H9 (cell line): ENCODE data around the gene RGPD4. TPM values are rescaled to one million over a fixed set of nuclear protein-coding genes. Genes with fewer than 3 reads are reported as not detected.

ENCODE experiments used
- DNase-seq: peaks from one replicate; pipeline ENCODE4 v3.0.0-alpha.2; 2017
- H2AFZ ChIP-seq: one replicate; pipeline ENCODE4 v1.6.1; 2013; ENCODE audit warnings: mild to moderate bottlenecking, low read length, control low read depth, moderate library complexity
- H2AK5ac ChIP-seq: 2 replicates; pipeline ENCODE4 v1.6.1; 2013; ENCODE audit warnings: low read length, control low read depth, mixed read lengths; ENCODE audit not compliant: insufficient read length
- H2BK120ac ChIP-seq: one replicate; pipeline ENCODE4 v1.6.1; 2013; ENCODE audit warnings: low read depth, mild to moderate bottlenecking, low read length, control low read depth, inconsistent platforms; ENCODE audit not compliant: poor library complexity, severe bottlenecking
- H2BK12ac ChIP-seq: 2 replicates; pipeline ENCODE4 v1.6.1; 2013; ENCODE audit warnings: low read length, control low read depth, mixed read lengths, low read depth; ENCODE audit not compliant: insufficient read length
- H2BK15ac ChIP-seq: 2 replicates; pipeline ENCODE4 v1.6.1; 2013; ENCODE audit warnings: low read depth, low read length, control low read depth
- H2BK20ac ChIP-seq: one replicate; pipeline ENCODE4 v1.6.1; 2013; ENCODE audit warnings: low read depth, mild to moderate bottlenecking, low read length, control low read depth, inconsistent platforms; ENCODE audit not compliant: poor library complexity, severe bottlenecking
- H2BK5ac ChIP-seq: 2 replicates; pipeline ENCODE4 v1.6.1; 2013; ENCODE audit warnings: low read length, control low read depth, mixed read lengths; ENCODE audit not compliant: insufficient read length
- H3K14ac ChIP-seq: 2 replicates; pipeline ENCODE4 v1.6.1; 2013; ENCODE audit warnings: low read length, control low read depth; ENCODE audit not compliant: insufficient read depth
- H3K18ac ChIP-seq: 2 replicates; pipeline ENCODE4 v1.6.1; 2013; ENCODE audit warnings: low read depth, mild to moderate bottlenecking, mixed read lengths, low read length, control low read depth; ENCODE audit not compliant: insufficient read length
- H3K23ac ChIP-seq: 2 replicates; pipeline ENCODE4 v1.6.1; 2013; ENCODE audit warnings: low read length, control low read depth, mixed read lengths, low read depth; ENCODE audit not compliant: insufficient read length
- H3K23me2 ChIP-seq: 2 replicates; pipeline ENCODE4 v1.6.1; 2013; ENCODE audit warnings: low read depth, mild to moderate bottlenecking, mixed read lengths, low read length, control low read depth; ENCODE audit not compliant: insufficient read length, poor library complexity, severe bottlenecking
- H3K27ac ChIP-seq: 2 replicates; pipeline ENCODE4 v1.5.1; 2013; ENCODE audit warnings: low read length, control low read depth, mixed read lengths, low read depth; ENCODE audit not compliant: insufficient read length
- H3K27me3 ChIP-seq: 2 replicates; pipeline ENCODE4 v1.6.1; 2013; ENCODE audit warnings: low read length, control low read depth, inconsistent platforms; ENCODE audit not compliant: insufficient read depth
- H3K4ac ChIP-seq: 2 replicates; pipeline ENCODE4 v1.6.1; 2013; ENCODE audit warnings: low read depth, mild to moderate bottlenecking, control low read depth, inconsistent platforms, low read length, moderate library complexity
- H3K4me1 ChIP-seq: 2 replicates; pipeline ENCODE4 v1.6.1; 2013; ENCODE audit warnings: low read length, control low read depth, inconsistent platforms; ENCODE audit not compliant: insufficient read depth
- H3K4me2 ChIP-seq: 2 replicates; pipeline ENCODE4 v1.6.1; 2013; ENCODE audit warnings: low read length, control low read depth, mixed read lengths; ENCODE audit not compliant: insufficient read length, insufficient read depth
- H3K56ac ChIP-seq: 2 replicates; pipeline ENCODE4 v1.6.1; 2013; ENCODE audit warnings: low read depth, mild to moderate bottlenecking, mixed read lengths, low read length, control low read depth; ENCODE audit not compliant: insufficient read length
- H3K79me1 ChIP-seq: 2 replicates; pipeline ENCODE4 v1.6.1; 2013; ENCODE audit warnings: low read depth, mild to moderate bottlenecking, moderate library complexity, low read length, control low read depth, inconsistent platforms; ENCODE audit not compliant: insufficient read depth, poor library complexity, severe bottlenecking
- H3K79me2 ChIP-seq: 2 replicates; pipeline ENCODE4 v1.6.1; 2013; ENCODE audit warnings: low read length, control low read depth, inconsistent platforms; ENCODE audit not compliant: insufficient read depth
- H3K9ac ChIP-seq: 2 replicates; pipeline ENCODE4 v1.6.1; 2013; ENCODE audit warnings: low read length, control low read depth, mixed read lengths; ENCODE audit not compliant: insufficient read length; ENCODE audit errors: extremely low read depth
- H3K9me3 ChIP-seq: one replicate; pipeline ENCODE4 v1.6.1; 2013; ENCODE audit warnings: low read depth, low read length, inconsistent platforms; ENCODE audit not compliant: control insufficient read depth
- H3T11ph ChIP-seq: one replicate; pipeline ENCODE4 v1.6.1; 2013; ENCODE audit warnings: mild to moderate bottlenecking, low read length, control low read depth, inconsistent platforms
- H4K20me1 ChIP-seq: one replicate; pipeline ENCODE4 v1.6.1; 2013; ENCODE audit not compliant: control insufficient read depth, insufficient read length, insufficient read depth
- H4K5ac ChIP-seq: 2 replicates; pipeline ENCODE4 v1.6.1; 2013; ENCODE audit warnings: low read depth, mild to moderate bottlenecking, mixed read lengths, low read length, control low read depth; ENCODE audit not compliant: insufficient read length
- H4K8ac ChIP-seq: replicated peaks from 2 replicates; pipeline ENCODE4 v1.6.1; 2013; ENCODE audit warnings: low read length, control low read depth, mixed read lengths, low read depth; ENCODE audit not compliant: insufficient read length
- H4K91ac ChIP-seq: 2 replicates; pipeline ENCODE4 v1.6.1; 2013; ENCODE audit warnings: low read depth, mild to moderate bottlenecking, moderate library complexity, mixed read lengths, low read length, control low read depth; ENCODE audit not compliant: insufficient read length
- H3K27ac Mint-ChIP-seq, 3 experiments: 2 replicates in 2 of 3; 3 replicates in 1 of 3; pipeline ENCODE4 v1.8.0; 2020 to 2021; ENCODE audit warnings: mixed read lengths in 3 of 3, mild to moderate bottlenecking in 1 of 3, moderate library complexity in 1 of 3
- H3K27me3 Mint-ChIP-seq: 2 replicates; pipeline ENCODE4 v1.8.0; 2021; ENCODE audit warnings: low read depth, mild to moderate bottlenecking, moderate library complexity, mixed read lengths
- H3K36me3 Mint-ChIP-seq, 3 experiments: 2 replicates in 2 of 3; 3 replicates in 1 of 3; pipeline ENCODE4 v1.8.0; 2020 to 2021; ENCODE audit warnings: low read depth in 3 of 3, mixed read lengths in 3 of 3; ENCODE audit not compliant: insufficient read depth in 1 of 3
- H3K4me1 Mint-ChIP-seq, 2 experiments: 2 replicates each; pipeline ENCODE4 v1.8.0; 2020; ENCODE audit warnings: mixed read lengths in 2 of 2
- H3K4me3 Mint-ChIP-seq, 2 experiments: 2 replicates in 1 of 2; 3 replicates in 1 of 2; pipeline ENCODE4 v1.8.0; 2020 to 2021; ENCODE audit warnings: mild to moderate bottlenecking in 2 of 2, mixed read lengths in 2 of 2, moderate library complexity in 1 of 2
- H3K9me3 Mint-ChIP-seq, 2 experiments: 2 replicates in 1 of 2; 3 replicates in 1 of 2; pipeline ENCODE4 v1.8.0; 2020; ENCODE audit warnings: mild to moderate bottlenecking in 2 of 2, mixed read lengths in 2 of 2, moderate library complexity in 1 of 2
- CTCF ChIP-seq: fragments of 200-600 bp; sonication (generic); conservative IDR thresholded peaks from 3 replicates; pipeline ENCODE4 v1.8.0; 2021; ENCODE audit warnings: antibody characterized with exemption, mild to moderate bottlenecking
- WGBS: extraction: QIAGEN DNeasy Blood & Tissue Kit; methylation state at CpG from one replicate; pipeline ENCODE4 v1.1.7; 2013; ENCODE audit warnings: missing lambda C conversion rate, low lambda C conversion rate, mixed read lengths; ENCODE audit not compliant: insufficient read length; ENCODE audit errors: extremely low coverage; 5-methylcytosine and 5-hydroxymethylcytosine counted together
- total RNA-seq: library from RNA; stranded (reverse); gene quantifications from 2 replicates; pipeline ENCODE4 v1.2.1, GENCODE V29; 2021

Gene RGPD4
- total RNA-seq, 1 experiment from 2014 or later = 0.07 TPM

DNA sequence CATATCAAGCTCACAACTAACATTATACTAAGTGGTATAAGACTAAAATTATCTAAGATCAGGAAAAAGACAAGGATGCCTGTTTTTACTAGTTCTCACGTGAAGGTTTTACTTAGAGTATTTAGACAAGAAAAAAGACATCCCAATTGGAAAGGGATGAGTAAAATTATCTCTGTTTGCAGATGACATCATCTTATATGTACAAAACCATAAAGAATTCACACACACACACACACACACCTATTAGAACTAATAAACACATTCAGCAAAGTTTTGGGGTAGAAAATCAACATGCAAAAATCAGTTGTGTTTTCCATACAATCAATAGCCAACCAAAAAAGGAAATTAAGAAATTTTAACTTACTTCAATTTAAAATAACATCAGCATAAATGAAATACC lies 35.9 kb upstream of the RGPD4 start:
- Histone ChIP-seq H2AFZ (no peak overlapping the region), H3K79me1 (no peaks in the 10 kb centered on the region)

More for the DNA sequence above, 35.9 kb upstream of the RGPD4 start:
- Histone ChIP-seq H3K4me2 (no peak overlapping the region), H3K27me3 (no peaks in the 10 kb centered on the region), H3K9me3 (no peaks in the 10 kb centered on the region), H2BK12ac (no peak overlapping the region), H4K8ac (no peak overlapping the region), H3K27ac (no peak overlapping the region), H3K23ac (no peak overlapping the region), H2AK5ac (no peak overlapping the region), H3K4me1 (no peaks in the 10 kb centered on the region), H2BK120ac (no peak overlapping the region), H3K14ac (no peak overlapping the region), H3K4ac (no peak overlapping the region), H4K91ac (no peak overlapping the region), H4K20me1 (no peaks in the 10 kb centered on the region), H4K5ac (no peak overlapping the region), H2BK5ac (no peak overlapping the region), H3K18ac (no peak overlapping the region), H3K23me2 (no peaks in the 10 kb centered on the region), H2BK20ac (no peak overlapping the region), H3K79me2 (no peaks in the 10 kb centered on the region), H2BK15ac (no peak overlapping the region), H3T11ph (no peak overlapping the region), H3K56ac (no peak overlapping the region), H3K9ac (no peak overlapping the region)
- Mint-ChIP-seq H3K4me1 (no peaks in the 10 kb centered on the region), H3K9me3 (no peaks in the 10 kb centered on the region), H3K27ac (no peak overlapping the region), H3K27me3 (no peaks in the 10 kb centered on the region; the same call in 1 of the 2 replicates), H3K4me3 (no peak overlapping the region), H3K36me3 (no peaks in the 10 kb centered on the region)
- no peak for DNase-seq
- TF ChIP-seq CTCF = no peak
- no CpG with 5 or more reads among the region's 1 CpG for WGBS
